Gastroesophageal sphincter (tissue), 3 donors: ENCODE measurements around the gene RECK.

Source experiments
- CTCF ChIP-seq, 4 experiments: fragments of 200-600 bp in 2 of 4; fragments of 450-650 bp in 2 of 4; sonication (generic) in 1 of 4; IDR thresholded peaks; one replicate each; pipeline ENCODE4 v1.5.1; 2017 to 2019; ENCODE audit warnings: antibody characterized with exemption in 4 of 4, mild to moderate bottlenecking in 2 of 4, moderate library complexity in 2 of 4
- POLR2A ChIP-seq, 2 donors: fragments of 450-650 bp; IDR thresholded peaks; one replicate each; pipeline ENCODE4 v1.6.1; 2017; ENCODE audit warnings: antibody characterized with exemption in 2 of 2, mild to moderate bottlenecking in 2 of 2, moderate library complexity in 1 of 2

- TF ChIP-seq POLR2A (IDR thresholded peaks at IDR 0.05) (no peak), CTCF (IDR thresholded peaks at IDR 0.05) (no peak)
These were observed 117.0 kb downstream of the RECK start for GRCh38 chr9:36153746-36154145.
